Mucosa of descending colon (tissue), 3 donors: Measurements from ENCODE around the gene GSDME. TPM values are rescaled to one million over a fixed set of nuclear protein-coding genes. Genes with fewer than 3 reads are reported as not detected.

Experiments used
- ATAC-seq: fragments of 200-7000 bp; cut with Tn5 transposase; one replicate; pipeline ENCODE4 v1.9.1; 2020; ENCODE audit warnings: mild to moderate bottlenecking, moderate library complexity
- DNase-seq, 3 donors: peaks; one replicate each; pipeline ENCODE4 v3.0.0-alpha.2; 2020
- H3K36me3 ChIP-seq: fragments of 200-600 bp; one replicate; pipeline ENCODE4 v1.8.0; 2021; ENCODE audit warnings: low read depth, mild to moderate bottlenecking
- H3K4me1 ChIP-seq: fragments of 200-600 bp; one replicate; pipeline ENCODE4 v1.8.0; 2021; ENCODE audit warnings: low read depth, mild to moderate bottlenecking
- H3K4me3 ChIP-seq: fragments of 200-600 bp; one replicate; pipeline ENCODE4 v1.8.0; 2021; ENCODE audit warnings: mild to moderate bottlenecking
- H3K9me3 ChIP-seq: fragments of 200-600 bp; one replicate; pipeline ENCODE4 v1.8.0; 2021; ENCODE audit warnings: mild to moderate bottlenecking
- CTCF ChIP-seq: fragments of 200-600 bp; IDR thresholded peaks from one replicate; pipeline ENCODE4 v1.8.0; 2022; ENCODE audit warnings: antibody characterized with exemption, mild to moderate bottlenecking
- intact Hi-C, 2 donors: fragments of 100-400 bp; cut with DNase I in 1 of 2; cut with micrococcal nuclease in 1 of 2; formaldehyde crosslinking; loops; one replicate each; pipeline versions ENCODE4 v1.11.0 to v1.11.1; 2022; cut with DNase I, micrococcal nuclease
- total RNA-seq, 3 donors: library from RNA; stranded (reverse); fragmentation: NEBNext Ultra II Directional in 2 of 3; extraction: Animal tissue kit (Norgen Biotek cat#: 25700) in 2 of 3; gene quantifications; one replicate each; pipeline versions ENCODE4 v1.2.1 to v1.2.4, GENCODE V29; 2021 to 2023
- donor health status: DM: no; HTN: no; CAD: no; lungs with moderate emphysema.
- donor health status: DM: no; HTN: no; CAD: no.
- donor health status: DM: no; HTN: yes; CAD: no.

Gene GSDME
- total RNA-seq, 3 donors from 2014 or later, result 0.96 to 6.3 (median 2.3) TPM

- TF ChIP-seq CTCF, result no peak
- no peaks in the 10 kb centered on the region for H3K4me1 ChIP-seq
- DNase-seq (no peak), ATAC-seq (no peak)
- intact Hi-C loops, result no loop called here
- no peak overlapping the region for H3K4me3 ChIP-seq
- no peaks in the 10 kb centered on the region for H3K9me3 ChIP-seq
- H3K36me3 ChIP-seq, result no peaks in the 10 kb centered on the region
These were observed 12.0 kb upstream of the GSDME start for GRCh38 chr7:24769014-24769830.

GRCh38 chr7:24767878-24768569, 10.8 kb upstream of the GSDME start:
- TF ChIP-seq CTCF, result no peak
- H3K36me3 ChIP-seq, result no peaks in the 10 kb centered on the region
- intact Hi-C loops, result no loop called here
- ATAC-seq, result no peak
- H3K4me1 ChIP-seq, result no peaks in the 10 kb centered on the region
- DNase-seq, result no peak
- no peak overlapping the region for H3K4me3 ChIP-seq
- no peaks in the 10 kb centered on the region for H3K9me3 ChIP-seq

DNA sequence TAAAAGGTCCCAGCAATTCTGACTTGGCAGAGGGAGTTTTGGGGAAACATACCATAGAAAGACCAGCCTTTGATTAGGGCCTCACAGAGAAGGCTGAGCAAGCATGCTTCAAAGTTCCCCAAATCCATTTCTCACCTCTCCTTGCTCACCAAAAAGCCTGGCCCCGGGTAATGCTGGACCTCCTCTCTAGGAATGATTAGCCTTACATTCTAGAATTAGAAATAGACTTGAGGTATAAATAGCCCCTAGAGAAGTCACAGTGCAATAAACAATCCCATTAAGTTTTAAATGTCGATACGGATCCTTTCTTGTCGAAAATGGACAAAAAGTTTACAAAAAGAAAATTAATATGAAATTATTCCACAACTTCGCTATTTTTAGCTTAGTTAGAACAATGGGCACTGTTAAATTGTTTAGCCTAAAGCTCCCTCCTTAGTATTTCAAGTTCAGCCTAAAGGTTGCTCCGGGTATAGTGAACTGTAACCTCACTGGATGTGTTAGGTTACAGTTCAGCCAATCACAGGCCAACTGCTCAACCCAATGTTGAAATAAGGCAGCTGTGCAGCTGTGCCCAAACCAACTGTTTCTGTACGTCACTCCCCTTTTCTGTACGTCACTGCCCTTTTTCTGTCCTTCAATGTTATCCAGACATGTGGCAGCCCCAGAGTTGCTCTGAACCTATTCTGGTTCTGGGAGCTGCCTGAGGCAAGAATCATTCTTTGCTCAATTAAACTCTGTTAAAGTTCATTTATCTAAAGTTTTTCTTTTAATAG, 7.9 kb upstream of the GSDME start:
- no peak overlapping the region for H3K4me3 ChIP-seq
- H3K9me3 ChIP-seq, result no peaks in the 10 kb centered on the region
- TF ChIP-seq CTCF, result no peak
- no peaks in the 10 kb centered on the region for H3K36me3 ChIP-seq
- ATAC-seq (no peak), DNase-seq (no peak)
- intact Hi-C loops, result no loop called here
- no peaks in the 10 kb centered on the region for H3K4me1 ChIP-seq

GRCh38 chr7:24764011-24764410, 6.7 kb upstream of the GSDME start:
- intact Hi-C loops, result no loop called here
- no peak for DNase-seq
- no peak for TF ChIP-seq CTCF

DNA sequence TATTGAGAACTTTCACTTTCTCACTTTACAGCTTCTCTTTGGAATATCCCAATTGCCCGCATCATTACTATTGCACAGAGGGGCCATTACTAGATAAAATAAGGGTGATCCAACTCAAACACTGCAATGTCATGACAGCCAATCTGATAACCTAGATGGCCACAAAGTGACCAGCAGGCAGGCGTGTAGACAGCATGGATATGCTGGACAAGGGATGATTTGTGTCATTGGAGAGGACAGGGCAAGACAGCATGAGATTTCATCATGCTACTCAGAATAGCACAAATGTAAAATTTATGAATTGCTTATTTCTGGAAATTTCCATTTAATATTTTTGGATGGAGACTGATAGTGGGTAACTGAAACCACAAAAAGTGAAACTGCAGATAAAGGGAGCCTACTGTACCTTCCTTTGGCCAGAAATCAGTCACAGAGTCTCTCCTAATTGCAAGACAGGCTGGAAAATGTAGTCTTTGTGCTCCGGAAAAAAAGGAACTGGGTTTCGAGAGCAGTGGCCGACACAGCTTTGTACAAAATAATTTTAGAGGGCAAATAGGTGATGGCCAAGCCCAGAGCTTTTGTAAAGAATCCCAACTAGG, 6.1 kb upstream of the GSDME start:
- no peak for TF ChIP-seq CTCF
- ATAC-seq (no peak), DNase-seq (no peak)
- Histone ChIP-seq H3K36me3 (no peaks in the 10 kb centered on the region), H3K4me1 (no peaks in the 10 kb centered on the region), H3K9me3 (no peaks in the 10 kb centered on the region), H3K4me3 (no peak overlapping the region)
- intact Hi-C loops, result no loop called here

More at GRCh38 chr7:24764011-24764410, 6.7 kb upstream of the GSDME start:
- no peak overlapping the region for H3K4me3 ChIP-seq
- no peaks in the 10 kb centered on the region for H3K36me3 ChIP-seq
- H3K9me3 ChIP-seq, result no peaks in the 10 kb centered on the region
- no peaks in the 10 kb centered on the region for H3K4me1 ChIP-seq
- ATAC-seq, result no peak
